OCI-LY1 (cell line): ENCODE data around the gene SERTAD4.

ENCODE experiments used
- H2AFZ ChIP-seq: fragments of 200-600 bp; sonication (generic), shearing (Covaris generic); 2 replicates; pipeline ENCODE4 v1.6.0; 2014; ENCODE audit warnings: antibody characterized with exemption, mild to moderate bottlenecking, low read length
- H3F3A ChIP-seq: fragments of 200-600 bp; sonication (generic), shearing (Covaris generic); 2 replicates; pipeline ENCODE4 v1.6.0; 2014; ENCODE audit warnings: mild to moderate bottlenecking, antibody characterized with exemption, low read length, moderate library complexity; ENCODE audit not compliant: insufficient read depth
- H3K27ac ChIP-seq: fragments of 200-600 bp; sonication (generic); 2 replicates; pipeline ENCODE4 v1.5.1; 2014; ENCODE audit warnings: low read length, mixed run types, mild to moderate bottlenecking, low read depth; ENCODE audit not compliant: poor library complexity, severe bottlenecking
- H3K27me3 ChIP-seq: fragments of 200-600 bp; sonication (generic); 2 replicates; pipeline ENCODE4 v1.6.0; 2014; ENCODE audit warnings: antibody characterized with exemption, mild to moderate bottlenecking, low read length, moderate library complexity; ENCODE audit not compliant: insufficient read depth
- H3K36me3 ChIP-seq: fragments of 200-600 bp; sonication (generic); 2 replicates; pipeline ENCODE4 v1.6.1; 2014; ENCODE audit warnings: mild to moderate bottlenecking, antibody characterized with exemption, low read length, moderate library complexity, mixed read lengths; ENCODE audit not compliant: insufficient read depth
- H3K4me1 ChIP-seq: fragments of 200-600 bp; sonication (generic); 2 replicates; pipeline ENCODE4 v1.5.1; 2014; ENCODE audit warnings: mild to moderate bottlenecking, low read length, moderate library complexity; ENCODE audit not compliant: insufficient read depth, severe bottlenecking
- H3K4me2 ChIP-seq: fragments of 200-600 bp; sonication (generic), shearing (Covaris generic); 2 replicates; pipeline ENCODE4 v1.6.1; 2014; ENCODE audit warnings: low read length
- H3K4me3 ChIP-seq: fragments of 200-600 bp; sonication (generic); 2 replicates; pipeline ENCODE4 v1.5.1; 2014; ENCODE audit warnings: low read length, low read depth, mild to moderate bottlenecking, mixed read lengths; ENCODE audit not compliant: poor library complexity, severe bottlenecking
- H3K79me2 ChIP-seq: fragments of 200-600 bp; shearing (Covaris generic); 2 replicates; pipeline ENCODE4 v1.6.1; 2016; ENCODE audit warnings: mixed run types, low read length, mixed read lengths; ENCODE audit not compliant: insufficient read depth
- H3K9ac ChIP-seq: fragments of 200-600 bp; sonication (generic), shearing (Covaris generic); 2 replicates; pipeline ENCODE4 v1.6.1; 2014; ENCODE audit warnings: mild to moderate bottlenecking, low read length, mixed read lengths
- H3K9me2 ChIP-seq: fragments of 200-600 bp; sonication (generic), shearing (Covaris generic); 2 replicates; pipeline ENCODE4 v1.6.1; 2014; ENCODE audit warnings: low read depth, mild to moderate bottlenecking, low read length, mixed read lengths
- H3K9me3 ChIP-seq: fragments of 200-600 bp; shearing (Covaris generic); 2 replicates; pipeline ENCODE4 v1.6.1; 2014; ENCODE audit warnings: low read length, mixed read lengths
- H4K20me1 ChIP-seq: fragments of 200-600 bp; sonication (generic), shearing (Covaris generic); 2 replicates; pipeline ENCODE4 v1.6.0; 2016; ENCODE audit warnings: mild to moderate bottlenecking, low read length; ENCODE audit not compliant: insufficient read depth
- CTCF ChIP-seq: fragments of 200-600 bp; sonication (generic), shearing (Covaris generic); IDR thresholded peaks from 2 replicates; pipeline ENCODE4 v1.5.1; 2017; ENCODE audit warnings: mild to moderate bottlenecking, antibody characterized with exemption, low read length, moderate library complexity, mixed read lengths
- EZH2 ChIP-seq: fragments of 200-600 bp; sonication (generic), shearing (Covaris generic); IDR thresholded peaks from 2 replicates; pipeline ENCODE4 v1.8.0; 2017; ENCODE audit warnings: borderline replicate concordance, mixed run types, mild to moderate bottlenecking, antibody characterized with exemption, low read length, moderate library complexity, mixed read lengths

Gene SERTAD4

GRCh38 chr1:210262167-210262896 is 29.7 kb downstream of the SERTAD4 start:
- H3K4me1 ChIP-seq, result no peaks in the 10 kb centered on the region
- H3K36me3 ChIP-seq, result no peaks in the 10 kb centered on the region
- H3K4me3 ChIP-seq, result no peak overlapping the region
- H3K79me2 ChIP-seq, result no peaks in the 10 kb centered on the region
- no peak overlapping the region for H2AFZ ChIP-seq
- no peak overlapping the region for H3K27ac ChIP-seq
- H3F3A ChIP-seq, result no peaks in the 10 kb centered on the region
- H3K9ac ChIP-seq, result no peak overlapping the region
- no peak overlapping the region for H3K4me2 ChIP-seq
- H3K9me3 ChIP-seq, result no peaks in the 10 kb centered on the region
- H3K27me3 ChIP-seq, result no peaks in the 10 kb centered on the region
- no peaks in the 10 kb centered on the region for H3K9me2 ChIP-seq
- TF ChIP-seq CTCF, result no peak
- TF ChIP-seq EZH2, result no peak
- no peaks in the 10 kb centered on the region for H4K20me1 ChIP-seq

- Histone ChIP-seq H3K27ac (no peak overlapping the region), H3K4me1 (no peaks in the 10 kb centered on the region), H3K9me3 (no peaks in the 10 kb centered on the region), H3K27me3 (no peaks in the 10 kb centered on the region), H3F3A (no peaks in the 10 kb centered on the region), H3K9ac (no peak overlapping the region), H3K9me2 (no peaks in the 10 kb centered on the region), H3K36me3 (no peaks in the 10 kb centered on the region), H3K4me3 (no peak overlapping the region), H4K20me1 (no peaks in the 10 kb centered on the region), H3K79me2 (no peaks in the 10 kb centered on the region), H2AFZ (no peak overlapping the region), H3K4me2 (no peak overlapping the region)
- no peak for TF ChIP-seq EZH2
- TF ChIP-seq CTCF, result no peak
These were observed 30.3 kb downstream of the SERTAD4 start for GRCh38 chr1:210262897-210263272.

DNA sequence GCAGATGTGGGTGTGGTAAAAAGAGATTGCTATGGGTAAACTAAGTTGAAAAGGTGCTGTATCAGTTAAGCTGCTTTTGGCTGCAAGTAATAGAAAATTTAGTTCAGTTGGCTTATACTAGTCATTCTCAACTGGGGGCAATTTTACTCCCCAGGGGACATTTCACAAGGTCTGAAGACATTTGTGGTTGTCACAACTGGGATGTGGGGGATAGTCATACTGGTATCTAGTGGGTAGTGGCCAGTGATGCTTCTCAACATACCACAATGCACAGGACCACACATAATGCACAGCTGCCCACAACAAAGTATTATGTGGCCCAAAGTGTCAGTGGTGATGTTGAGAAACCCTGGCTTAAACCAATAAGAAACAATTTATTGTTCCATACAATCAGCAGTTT is 31.4 kb downstream of the SERTAD4 start:
- Histone ChIP-seq H3K27me3 (no peaks in the 10 kb centered on the region), H2AFZ (no peak overlapping the region), H3K4me1 (no peaks in the 10 kb centered on the region), H3K9me3 (no peaks in the 10 kb centered on the region), H3K79me2 (no peaks in the 10 kb centered on the region), H3K27ac (no peak overlapping the region), H3K9ac (no peak overlapping the region), H3K36me3 (no peaks in the 10 kb centered on the region), H3K4me3 (no peak overlapping the region), H3F3A (no peaks in the 10 kb centered on the region), H3K4me2 (no peak overlapping the region), H4K20me1 (no peaks in the 10 kb centered on the region), H3K9me2 (no peaks in the 10 kb centered on the region)
- TF ChIP-seq EZH2, result no peak
- TF ChIP-seq CTCF, result no peak
